ENCODE measurements around the gene GRIK1. TPM values are rescaled to one million over a fixed set of nuclear protein-coding genes. Genes with fewer than 3 reads are reported as not detected.

The GRIK1 gene
- total RNA-seq, 1 donor from 2014 or later: not detected

DNA sequence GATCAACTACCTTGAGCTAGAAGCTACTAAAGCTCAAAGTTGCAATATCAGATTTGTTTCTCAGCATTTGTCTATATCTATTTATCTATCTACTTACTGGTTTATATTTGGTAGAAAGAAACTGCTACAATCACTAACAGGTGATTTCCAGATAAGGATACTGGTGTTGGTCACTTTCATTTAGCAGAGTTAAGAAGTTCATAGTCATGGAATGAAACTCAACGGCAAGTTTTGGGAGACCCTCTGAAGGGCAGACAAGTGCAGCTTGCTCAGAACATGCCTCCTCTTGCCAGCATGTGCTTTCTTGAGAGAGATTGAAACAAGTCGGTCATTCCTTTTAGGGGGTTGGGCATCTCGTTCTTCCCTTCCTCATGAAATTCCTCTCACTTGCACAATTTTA, 296.5 kb downstream of the GRIK1 start:
- Histone ChIP-seq H3K27me3 (no peaks in the 10 kb centered on the region), H3K4me3 (no peak overlapping the region), H3K36me3 (no peaks in the 10 kb centered on the region), H3K27ac (no peak overlapping the region), H3K4me1 (no peaks in the 10 kb centered on the region), H3K9me3 (no peaks in the 10 kb centered on the region)
- ATAC-seq (no peak), DNase-seq (no peak)
- TF ChIP-seq, protein P1, sequence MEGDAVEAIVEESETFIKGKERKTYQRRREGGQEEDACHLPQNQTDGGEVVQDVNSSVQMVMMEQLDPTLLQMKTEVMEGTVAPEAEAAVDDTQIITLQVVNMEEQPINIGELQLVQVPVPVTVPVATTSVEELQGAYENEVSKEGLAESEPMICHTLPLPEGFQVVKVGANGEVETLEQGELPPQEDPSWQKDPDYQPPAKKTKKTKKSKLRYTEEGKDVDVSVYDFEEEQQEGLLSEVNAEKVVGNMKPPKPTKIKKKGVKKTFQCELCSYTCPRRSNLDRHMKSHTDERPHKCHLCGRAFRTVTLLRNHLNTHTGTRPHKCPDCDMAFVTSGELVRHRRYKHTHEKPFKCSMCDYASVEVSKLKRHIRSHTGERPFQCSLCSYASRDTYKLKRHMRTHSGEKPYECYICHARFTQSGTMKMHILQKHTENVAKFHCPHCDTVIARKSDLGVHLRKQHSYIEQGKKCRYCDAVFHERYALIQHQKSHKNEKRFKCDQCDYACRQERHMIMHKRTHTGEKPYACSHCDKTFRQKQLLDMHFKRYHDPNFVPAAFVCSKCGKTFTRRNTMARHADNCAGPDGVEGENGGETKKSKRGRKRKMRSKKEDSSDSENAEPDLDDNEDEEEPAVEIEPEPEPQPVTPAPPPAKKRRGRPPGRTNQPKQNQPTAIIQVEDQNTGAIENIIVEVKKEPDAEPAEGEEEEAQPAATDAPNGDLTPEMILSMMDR (IDR thresholded peaks at IDR 0.05): no peak
- intact Hi-C loops (cut with DNase I): no loop called here

DNA sequence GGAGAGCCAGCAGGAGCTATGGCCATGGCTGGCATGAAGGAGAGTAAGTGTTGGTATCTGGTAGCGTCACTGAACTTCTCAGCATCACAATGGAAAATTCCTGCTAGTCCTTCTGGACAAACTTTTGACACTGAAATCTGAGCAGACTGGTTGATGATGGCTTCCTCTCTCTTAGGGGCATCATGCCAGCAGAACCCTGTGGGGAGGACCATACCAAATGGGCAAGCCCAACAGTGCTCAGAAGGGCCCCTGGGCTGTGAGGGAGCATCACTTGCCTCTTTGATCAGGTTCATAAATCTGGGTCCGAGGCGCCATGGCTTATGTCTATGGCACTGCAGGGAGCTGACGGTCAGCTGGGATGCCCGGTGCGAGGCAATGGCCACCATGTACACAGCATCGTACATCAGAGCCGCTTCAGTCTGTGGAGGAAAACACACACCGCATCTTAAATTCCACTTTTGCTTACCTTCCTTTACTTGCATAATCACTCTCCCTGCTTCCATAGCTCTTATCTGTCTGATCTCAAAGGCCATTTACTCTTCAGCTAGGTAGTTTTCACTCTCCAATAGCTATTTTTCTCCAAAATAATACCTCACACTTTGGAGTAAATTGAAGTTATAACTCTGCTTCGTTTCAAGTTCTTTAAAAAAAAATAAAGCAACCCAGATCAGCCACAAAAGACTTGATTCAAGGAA, 297.1 kb downstream of the GRIK1 start:
- Histone ChIP-seq H3K4me1 (no peaks in the 10 kb centered on the region), H3K27me3 (no peaks in the 10 kb centered on the region), H3K9me3 (no peaks in the 10 kb centered on the region), H3K36me3 (no peaks in the 10 kb centered on the region), H3K4me3 (no peak overlapping the region), H3K27ac (no peak overlapping the region)
- intact Hi-C loops (cut with DNase I): no loop called here
- TF ChIP-seq, protein P1 (IDR thresholded peaks at IDR 0.05): no peak
- DNase-seq (no peak), ATAC-seq (no peak)

DNA sequence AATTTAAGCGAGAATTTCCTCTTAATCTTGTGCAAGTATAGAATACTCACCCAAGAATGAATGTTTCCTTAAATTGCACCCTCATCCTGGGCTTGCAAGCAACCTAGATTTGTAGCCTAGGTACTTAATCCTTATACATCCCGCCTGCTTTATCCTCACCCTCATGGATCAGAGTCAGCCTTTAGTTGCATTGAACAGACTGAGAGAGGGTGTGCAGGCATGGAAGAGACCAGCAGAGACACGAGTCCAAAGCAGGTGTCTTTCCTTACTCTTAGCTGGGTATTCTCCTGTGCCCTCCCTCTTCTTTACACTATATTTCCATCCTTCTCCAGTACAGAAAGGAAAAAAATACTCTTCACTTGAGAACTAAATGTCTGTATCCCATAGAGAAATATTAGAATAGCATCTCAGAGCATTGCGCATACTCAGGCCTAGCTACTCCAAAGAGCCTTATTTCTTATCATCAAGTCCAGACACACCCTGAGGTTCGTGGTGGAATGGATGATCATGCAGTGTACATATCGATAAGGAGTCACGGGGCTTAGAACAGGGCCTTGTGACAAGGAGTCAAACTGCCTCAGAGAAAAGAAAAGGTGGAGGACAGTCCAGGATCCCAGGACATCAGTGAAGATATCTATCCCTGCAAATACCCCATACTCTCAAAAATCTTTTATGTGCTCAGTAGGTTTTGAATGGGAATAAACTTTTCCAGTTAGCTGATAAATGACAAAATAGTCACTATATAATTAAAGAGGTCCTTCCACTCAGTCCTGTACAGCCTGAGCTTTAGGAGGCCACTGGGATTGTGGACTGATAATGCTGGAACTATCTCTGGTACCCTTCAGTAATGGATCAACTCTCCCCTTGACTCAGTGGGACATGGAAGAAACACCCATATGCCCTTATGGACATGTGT, 297.9 kb downstream of the GRIK1 start:
- Histone ChIP-seq H3K9me3 (no peaks in the 10 kb centered on the region), H3K36me3 (no peaks in the 10 kb centered on the region), H3K27ac (no peak overlapping the region), H3K27me3 (no peaks in the 10 kb centered on the region), H3K4me1 (no peaks in the 10 kb centered on the region), H3K4me3 (no peak overlapping the region)
- intact Hi-C loops (cut with DNase I): no loop called here
- DNase-seq (no peak), ATAC-seq (no peak)
- TF ChIP-seq, protein P1 (IDR thresholded peaks at IDR 0.05): no peak

DNA sequence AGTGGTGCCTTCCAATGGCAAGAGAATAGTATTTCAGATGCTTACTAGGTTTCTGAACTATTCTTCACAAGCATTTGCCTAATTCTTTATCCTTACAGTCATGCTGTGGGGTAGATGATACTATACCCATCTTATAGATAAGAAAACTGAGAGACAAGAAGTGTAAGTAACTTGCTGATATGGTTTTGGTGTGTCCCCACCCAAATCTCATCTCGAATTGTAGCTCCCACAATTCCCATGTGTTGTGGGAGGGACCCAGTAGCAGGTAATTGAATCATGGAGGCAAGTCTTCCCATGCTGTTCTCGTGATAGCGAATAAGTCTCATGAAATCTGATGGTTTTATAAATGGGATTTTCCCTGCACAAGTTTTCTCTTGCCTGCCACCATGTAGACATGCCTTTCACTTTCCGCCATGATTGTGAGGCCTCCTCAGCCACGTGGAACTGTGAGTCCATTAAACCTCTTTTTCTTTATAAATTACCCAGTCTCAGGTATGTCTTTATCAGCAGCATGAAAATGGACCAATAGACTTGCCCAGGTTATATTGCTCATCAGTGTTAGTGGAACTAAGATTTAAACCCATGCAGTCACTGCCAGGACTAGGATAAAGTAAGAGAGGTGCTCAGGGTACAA, 298.7 kb downstream of the GRIK1 start:
- DNase-seq: no peak
- no peak for ATAC-seq
- Histone ChIP-seq H3K27ac (no peak overlapping the region), H3K4me1 (no peaks in the 10 kb centered on the region), H3K9me3 (no peaks in the 10 kb centered on the region), H3K36me3 (no peaks in the 10 kb centered on the region), H3K4me3 (no peak overlapping the region), H3K27me3 (no peaks in the 10 kb centered on the region)
- TF ChIP-seq, protein P1 (IDR thresholded peaks at IDR 0.05): no peak
- intact Hi-C loops (cut with DNase I): no loop called here

DNA sequence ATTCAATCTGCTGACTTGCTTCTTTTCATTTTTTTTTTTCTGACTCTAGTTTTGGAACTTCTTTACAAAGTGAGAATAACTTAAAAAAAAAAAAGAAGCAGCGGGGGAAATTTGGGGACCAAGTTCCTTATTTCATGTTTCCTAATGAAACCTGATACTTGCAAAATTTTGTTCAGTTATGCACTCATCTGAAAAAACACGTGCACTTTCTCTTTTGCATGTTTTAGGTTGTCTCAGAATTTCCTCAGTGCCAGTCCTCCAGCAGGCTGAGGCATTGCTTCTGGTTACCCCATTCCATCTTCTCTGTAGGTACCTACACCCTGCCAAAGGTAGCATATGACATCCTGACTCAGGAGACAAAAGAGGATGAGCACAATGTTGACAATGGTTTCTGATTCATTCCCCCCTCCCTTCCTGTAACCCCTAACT, 299.7 kb downstream of the GRIK1 start:
- H3K36me3 ChIP-seq: no peaks in the 10 kb centered on the region
- no peak for DNase-seq
- no peaks in the 10 kb centered on the region for H3K9me3 ChIP-seq
- TF ChIP-seq, protein P1 (IDR thresholded peaks at IDR 0.05): no peak
- ATAC-seq: peak; percentile 41
- no peak overlapping the region for H3K4me3 ChIP-seq
- no peaks in the 10 kb centered on the region for H3K27me3 ChIP-seq
- no peaks in the 10 kb centered on the region for H3K4me1 ChIP-seq
- intact Hi-C loops (cut with DNase I): no loop called here
- no peak overlapping the region for H3K27ac ChIP-seq

Data from upper lobe of right lung (tissue), 1 donor.